SH-SY5Y (cell line): Measurements from ENCODE around the gene CFAP107.

Experiments used
- GATA2 ChIP-seq: IDR thresholded peaks from 2 replicates; pipeline ENCODE4 v1.6.1; 2011; ENCODE audit warnings: mild to moderate bottlenecking, low read depth, low read length
- GATA3 ChIP-seq: IDR thresholded peaks from 2 replicates; pipeline ENCODE4 v1.6.1; 2011; ENCODE audit warnings: low read depth, mild to moderate bottlenecking, low read length, moderate library complexity

DNA sequence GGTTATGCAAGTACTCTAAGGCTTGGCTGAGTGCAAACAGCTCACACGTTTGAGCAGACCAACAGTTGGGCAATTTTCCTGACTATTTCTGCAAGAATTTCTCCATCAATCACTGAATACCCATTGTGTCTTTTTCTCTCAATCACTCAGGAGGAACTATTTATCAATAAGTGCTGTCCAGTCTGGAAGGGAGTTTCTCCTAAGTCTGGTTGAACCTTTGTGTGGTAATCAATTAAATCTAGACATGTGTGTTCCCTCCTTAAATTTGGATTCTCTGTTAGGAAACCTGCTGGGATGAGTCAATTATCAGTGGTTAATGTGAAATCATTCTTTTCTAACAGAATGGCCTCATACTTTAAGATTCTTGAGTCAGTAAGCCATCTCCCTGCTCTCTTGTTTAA lies 36.9 kb upstream of the CFAP107 start:
- TF ChIP-seq GATA2 (no peak), GATA3 (no peak)
